ENCODE measurements around the gene MCTP1.
"Not testable (repeated sequence)": the region's sequence is repeated elsewhere in the genome, so short reads cannot be mapped to it uniquely, and the experiment has no call there.

Gene MCTP1

DNA sequence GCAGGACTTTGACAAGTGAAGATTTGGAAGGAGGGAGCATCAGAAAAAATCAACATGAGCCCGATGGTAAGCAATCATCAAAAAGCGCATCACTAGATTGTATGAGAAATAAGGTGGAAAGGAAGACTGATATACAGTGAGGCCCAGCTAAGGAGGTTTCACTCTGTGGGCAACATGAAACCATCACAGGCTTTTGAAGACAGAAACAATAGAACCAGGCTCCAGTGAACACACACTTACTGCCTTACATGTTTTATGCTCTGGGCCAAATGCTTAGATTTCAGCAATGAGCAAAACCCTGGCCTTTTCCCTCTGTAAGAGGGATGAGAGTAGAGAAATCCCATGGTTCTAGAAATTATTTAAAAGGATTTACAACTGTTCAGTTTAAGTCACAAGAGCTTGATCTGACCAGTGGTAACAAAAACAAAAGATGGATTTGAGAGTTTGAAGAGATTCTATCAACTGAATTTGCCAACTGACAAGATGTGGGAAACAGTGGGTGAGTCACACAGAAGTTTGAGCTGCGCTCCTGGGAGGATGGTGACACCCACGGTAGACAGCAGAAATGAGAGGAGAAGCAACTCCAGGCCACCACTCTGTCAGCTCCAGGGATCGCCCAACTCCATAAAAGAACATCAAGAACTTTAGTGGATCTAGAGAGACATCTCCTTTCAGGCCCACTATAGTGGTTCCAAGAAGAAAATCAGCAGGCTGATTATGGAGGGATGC, 261.8 kb downstream of the MCTP1 start:
- no peak for DNase-seq

DNA sequence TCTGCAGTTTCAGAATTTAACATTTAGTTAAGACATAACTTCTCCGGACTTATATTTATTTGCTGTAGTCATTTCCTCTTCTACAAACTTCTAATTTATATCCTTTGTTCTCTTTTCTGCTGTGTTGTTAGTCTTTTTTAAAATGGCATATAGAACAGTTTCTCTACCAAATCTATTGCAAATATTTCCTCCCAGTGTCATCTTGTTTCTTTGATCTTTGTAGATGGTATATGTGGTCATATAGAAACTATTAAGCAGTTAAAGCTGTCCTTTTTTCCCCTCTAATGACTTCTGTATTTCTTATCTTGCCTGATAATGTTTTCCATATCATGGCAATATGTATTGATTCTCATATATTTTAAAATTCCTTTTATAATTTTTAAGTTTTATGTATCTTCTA, 264.5 kb downstream of the MCTP1 start:
- DNase-seq = no peak

DNA sequence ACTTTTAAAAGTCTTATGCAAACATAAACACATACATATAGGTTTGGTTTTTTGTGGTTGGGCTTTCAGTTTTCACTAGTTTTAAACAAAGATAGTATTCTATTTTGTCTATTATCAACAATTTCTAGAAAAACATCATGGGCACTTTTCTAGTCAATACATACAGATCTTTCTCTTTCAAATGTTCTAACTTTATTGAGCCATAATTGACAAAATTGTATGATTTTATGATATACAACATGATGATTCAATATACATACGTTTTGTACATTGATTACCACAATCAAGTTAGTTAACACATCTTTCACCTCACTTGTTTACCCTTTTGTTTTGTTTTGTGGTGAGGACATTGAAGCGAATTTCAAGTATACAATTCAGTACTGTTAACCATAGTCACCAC, 265.9 kb downstream of the MCTP1 start:
- DNase-seq = no peak

DNA sequence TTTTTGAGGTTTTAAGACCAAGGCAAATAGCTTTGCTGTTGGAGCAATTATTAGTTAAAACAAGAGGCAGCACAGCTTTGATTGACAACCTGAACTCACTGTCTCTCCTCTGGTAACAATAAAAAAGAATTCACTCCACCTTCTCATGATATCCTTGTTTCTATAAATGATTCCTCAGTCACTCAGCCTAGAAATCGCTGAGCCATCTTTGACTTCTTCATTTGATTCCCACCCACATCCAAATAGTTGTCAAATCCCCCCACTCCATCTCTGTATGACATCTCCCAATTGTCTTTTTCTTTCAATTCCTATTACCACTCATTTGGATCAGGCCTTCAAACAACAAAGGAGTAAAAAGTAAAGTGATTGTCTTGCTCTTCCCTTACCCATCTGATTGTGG, 266.4 kb downstream of the MCTP1 start:
- DNase-seq = no peak

DNA sequence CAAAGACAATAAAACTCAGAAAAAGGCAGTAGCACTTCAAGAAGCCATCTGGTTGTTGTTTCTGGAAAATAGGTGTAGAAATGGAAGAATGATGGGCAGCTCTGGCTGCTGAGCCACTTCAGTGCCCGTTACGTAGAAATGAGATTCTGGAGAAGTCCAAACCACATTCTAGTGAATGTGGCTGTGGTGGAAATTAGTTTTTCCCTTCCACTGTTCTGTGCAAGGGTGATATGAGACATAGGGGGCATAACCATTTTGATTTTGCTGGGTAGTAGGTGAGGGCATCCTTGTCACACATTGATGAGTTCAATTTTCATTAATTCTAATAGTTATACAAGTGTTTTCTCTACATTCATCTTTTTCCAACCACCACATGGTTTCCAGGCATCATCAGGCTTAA, 275.1 kb downstream of the MCTP1 start:
- no peak for DNase-seq

DNA sequence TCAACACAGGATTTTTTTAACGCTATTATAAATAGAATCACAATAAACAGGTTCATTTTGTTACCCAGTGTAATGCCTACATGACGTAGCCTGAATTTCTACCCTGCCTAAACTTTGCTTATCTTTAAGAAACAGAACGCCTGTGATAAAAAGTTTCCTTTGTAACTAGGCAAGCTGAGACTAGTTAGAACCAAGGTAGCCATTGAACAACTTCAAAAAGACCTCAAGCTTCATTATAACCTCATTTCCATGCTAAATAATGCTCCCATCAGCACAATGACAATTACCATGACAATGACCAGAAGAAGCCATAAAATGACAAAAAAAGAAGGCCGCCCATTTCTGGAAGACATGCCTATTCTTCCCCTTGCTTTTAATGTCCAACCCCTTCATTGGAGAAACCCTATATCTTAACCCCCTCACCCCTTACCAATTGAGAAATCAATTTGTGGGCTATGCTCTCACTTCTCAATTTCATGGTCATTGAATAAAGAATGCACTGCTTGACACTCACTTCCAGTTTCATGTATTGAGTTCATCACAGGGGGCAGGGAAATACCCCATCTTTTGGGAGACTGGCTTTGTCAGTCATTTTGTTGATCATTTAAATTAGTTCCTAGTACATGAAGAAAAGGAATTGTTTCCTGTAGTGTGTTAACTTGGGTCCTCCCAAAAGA, 276.8 kb downstream of the MCTP1 start:
- DNase-seq = no peak

DNA sequence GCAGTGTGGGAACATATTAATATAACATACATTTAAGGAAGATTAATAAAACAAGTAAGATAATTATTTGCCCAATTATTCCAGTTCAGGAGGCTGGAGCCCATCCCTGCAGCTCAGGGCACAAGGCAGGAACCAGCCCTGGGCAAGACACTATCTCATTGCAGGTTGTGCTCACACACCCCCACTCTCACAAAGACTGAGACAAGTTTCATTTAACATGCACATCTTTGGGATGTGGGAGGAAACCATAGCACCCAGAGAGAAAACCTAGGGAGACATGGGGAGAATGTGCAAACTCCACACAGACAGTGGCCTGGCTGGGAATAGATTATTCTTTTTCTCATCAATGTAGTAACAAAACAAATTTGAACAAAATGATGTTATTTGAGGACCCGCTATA, 279.1 kb downstream of the MCTP1 start:
- DNase-seq = no peak

DNA sequence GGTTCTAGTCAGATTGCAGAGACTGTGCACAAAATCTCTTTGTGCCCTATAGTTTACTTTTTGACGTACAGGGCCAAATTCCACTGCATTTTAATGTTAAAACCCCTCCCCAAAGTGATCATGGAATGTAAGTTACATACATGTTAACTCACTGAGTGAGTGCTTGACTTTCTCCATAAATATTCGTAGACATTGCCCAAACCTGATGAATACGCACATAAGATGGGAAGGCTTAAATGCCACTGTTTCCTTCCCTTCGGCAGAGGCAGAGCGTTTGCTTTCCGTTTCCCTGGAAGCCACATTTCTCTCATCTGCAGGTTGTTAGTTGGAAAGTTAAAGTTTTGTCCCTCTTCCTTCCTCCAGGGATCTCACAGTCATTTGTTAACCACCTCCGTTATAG, 286.2 kb downstream of the MCTP1 start:
- no peak for DNase-seq

DNA sequence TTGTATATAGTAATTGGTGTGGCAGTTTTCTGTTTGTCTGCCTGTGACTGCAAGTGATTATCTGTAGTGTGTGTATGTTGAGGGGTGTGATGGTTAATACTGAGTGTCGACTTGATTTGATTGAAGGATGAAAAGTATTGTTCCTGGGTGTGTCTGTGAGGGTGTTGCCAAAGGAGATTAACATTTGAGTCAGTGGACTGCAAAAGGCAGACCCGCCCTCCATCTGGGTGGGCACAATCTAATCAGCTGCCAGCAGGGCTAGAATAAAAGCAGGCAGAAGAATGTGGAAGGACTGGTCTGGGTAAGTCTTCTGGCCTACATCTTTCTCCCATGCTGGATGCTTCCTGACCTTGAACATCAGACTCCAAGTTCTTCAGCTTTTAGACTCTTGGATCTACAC, 290.4 kb downstream of the MCTP1 start:
- not testable (repeated sequence) for DNase-seq

DNA sequence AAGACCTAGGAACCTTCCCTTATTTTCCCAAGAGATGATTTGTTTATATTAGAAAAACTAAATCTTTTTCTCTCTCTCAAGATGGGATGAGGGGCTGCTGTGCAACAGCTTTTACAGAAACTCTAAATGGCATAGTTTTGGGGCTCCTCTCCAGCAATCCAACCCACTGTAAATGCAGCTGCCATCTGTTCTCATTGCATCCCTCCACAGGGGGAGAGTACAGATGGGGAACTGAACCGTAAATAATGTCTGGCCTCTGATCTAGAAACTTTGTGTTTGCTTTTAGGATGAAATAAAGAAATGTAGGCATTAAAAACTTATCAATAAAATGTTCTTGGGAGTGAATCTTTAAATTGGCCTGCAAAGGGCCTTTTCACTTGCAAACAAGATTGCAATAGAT, 291.4 kb downstream of the MCTP1 start:
- no peak for DNase-seq

DNA sequence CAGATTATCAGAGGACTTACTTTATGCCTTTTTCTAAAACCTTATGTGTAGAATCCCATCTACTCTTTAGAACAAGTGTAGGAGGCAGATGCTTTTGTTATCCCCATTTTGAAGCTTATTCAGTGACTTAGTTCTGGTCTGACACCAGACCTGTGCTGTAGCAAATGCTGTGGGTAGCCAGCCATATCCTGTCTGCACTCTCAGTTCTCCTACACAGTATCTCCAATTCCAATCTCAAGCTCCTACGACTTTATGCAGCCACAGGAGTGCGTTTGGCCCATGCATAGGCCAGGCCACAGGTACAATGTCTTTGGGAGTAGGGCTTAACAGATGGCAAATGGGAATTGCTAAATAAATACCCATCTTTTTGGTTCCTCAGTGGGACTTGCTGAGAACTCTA, 292.6 kb downstream of the MCTP1 start:
- DNase-seq = no peak

DNA sequence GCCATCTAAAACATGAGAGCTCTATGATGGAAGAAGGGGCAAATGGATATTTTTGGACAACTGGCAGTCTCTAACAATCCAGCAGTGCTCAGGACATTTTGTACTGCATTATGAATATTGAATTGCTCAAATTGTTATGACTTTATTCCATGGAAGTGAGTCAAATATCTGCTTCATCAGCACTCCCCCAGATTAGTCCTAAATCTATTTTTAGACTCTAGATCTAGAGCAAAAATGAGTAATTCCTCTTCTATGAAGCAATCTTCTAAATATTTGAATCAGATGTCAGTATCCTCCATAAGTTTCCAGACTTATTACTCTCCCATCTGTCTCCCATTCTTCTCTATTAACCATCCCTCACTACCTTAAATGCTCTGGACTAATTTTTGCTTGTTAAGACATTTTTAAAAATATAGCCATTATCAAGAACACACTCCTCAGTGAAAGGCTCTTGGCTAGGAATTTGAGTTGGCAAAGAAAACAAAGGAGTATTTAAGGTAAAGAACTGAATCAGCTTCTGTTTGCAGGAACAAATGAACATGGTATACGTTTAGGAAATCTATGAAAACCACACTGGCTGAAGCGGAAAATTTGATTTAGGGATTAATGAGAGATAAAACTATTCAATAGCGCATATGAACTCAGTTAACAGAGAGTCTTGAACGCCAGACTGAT, 300.9 kb downstream of the MCTP1 start:
- no peak for DNase-seq

DNA sequence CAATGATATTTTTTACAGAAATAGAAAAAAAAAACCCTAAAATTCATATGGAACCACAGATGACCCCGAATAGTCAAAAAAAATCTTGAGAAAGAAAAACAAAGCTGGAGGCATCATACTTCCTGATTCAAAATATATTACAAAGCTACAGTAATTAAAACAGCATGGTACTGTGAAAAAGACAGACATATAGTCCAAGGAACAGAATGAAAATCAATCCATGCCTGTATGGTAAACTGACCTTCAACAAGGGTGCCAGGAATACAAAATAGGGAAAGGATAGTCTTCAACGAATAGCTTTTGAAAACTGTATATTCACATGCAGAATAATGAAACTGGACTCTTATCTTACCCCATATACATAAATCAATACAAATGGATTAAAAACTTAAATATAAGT, 307.5 kb downstream of the MCTP1 start:
- no peak for DNase-seq

DNA sequence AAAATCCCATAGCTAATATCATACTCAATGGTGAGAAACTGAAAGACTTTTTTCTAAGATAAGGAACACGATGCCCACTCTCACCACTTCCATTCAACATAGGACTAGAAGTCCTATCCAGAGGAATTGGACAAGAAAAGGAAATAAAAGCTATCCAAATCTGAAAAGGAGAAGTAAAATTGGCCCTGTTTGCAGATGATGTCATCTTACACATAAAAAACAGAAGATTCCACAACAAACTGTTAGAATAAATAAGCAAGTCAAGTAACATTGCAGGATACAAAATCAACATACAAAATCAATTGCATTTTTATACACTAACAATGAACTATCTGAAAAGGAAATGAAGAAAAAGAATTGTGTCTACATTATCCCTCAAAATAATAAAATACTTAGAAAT, 308.0 kb downstream of the MCTP1 start:
- no peak for DNase-seq

DNA sequence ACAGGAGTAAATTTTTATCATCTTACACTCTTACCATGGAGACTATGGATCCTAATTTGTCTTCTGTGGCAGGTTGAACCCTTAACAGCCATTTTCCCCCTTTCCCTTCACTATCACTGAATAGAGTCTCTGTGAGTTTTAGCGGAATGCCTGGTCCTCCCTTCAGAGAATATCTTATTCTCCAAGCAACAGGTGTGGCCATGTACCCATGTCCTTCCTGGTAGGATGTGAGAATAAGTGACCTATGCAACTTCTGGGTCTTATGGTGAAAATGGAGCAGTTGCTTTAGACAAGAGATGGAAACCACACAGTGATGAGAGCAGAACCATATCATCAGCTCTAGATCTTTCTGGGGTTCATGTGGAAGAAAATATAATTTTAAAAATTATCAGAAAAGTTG, 312.6 kb downstream of the MCTP1 start:
- DNase-seq = no peak

DNA sequence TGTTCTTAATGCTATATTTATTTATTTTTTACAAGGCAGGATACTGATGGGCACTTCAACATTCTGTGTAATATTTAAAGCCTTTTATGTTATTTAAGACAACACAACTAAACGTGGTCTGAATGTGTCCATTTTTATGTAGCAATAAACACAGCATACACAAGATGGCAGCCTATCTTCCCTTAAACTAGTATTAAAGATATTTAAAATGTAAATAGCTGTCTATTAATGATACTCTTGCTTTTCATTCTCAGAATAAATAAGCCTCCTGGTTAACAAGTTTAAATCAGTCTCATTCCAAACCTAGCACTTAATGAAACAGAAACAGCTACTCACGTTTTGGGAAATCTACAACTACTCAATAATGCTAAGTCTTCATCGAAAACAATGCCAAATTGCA, 315.7 kb downstream of the MCTP1 start:
- no peak for DNase-seq

DNA sequence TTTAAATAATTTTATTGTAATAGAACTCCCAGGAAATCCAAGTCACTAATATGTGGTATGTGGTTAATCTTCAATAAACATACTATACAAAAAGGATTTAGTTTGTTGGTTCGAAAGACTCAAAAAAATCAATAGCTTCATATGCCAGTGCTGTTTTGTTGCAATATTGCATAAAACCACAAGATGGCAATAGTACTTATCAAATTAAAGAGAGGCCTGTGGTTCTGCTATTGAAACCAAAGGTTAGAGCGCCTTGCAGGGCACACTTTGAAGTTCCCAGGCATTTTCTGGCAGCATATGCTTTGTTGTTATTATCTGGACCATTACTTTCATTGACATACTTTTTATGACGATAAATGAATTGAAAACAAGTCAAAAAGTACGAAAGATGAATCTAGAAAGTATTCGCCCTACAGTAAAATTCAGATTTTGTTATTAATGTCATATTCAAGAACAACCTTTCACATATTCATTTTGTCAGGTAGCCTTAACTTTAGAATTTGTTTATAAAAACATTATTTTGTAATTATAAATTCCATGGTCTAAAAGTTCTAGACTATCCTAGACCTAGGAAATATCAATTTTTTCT, 316.3 kb downstream of the MCTP1 start:
- DNase-seq = no peak

DNA sequence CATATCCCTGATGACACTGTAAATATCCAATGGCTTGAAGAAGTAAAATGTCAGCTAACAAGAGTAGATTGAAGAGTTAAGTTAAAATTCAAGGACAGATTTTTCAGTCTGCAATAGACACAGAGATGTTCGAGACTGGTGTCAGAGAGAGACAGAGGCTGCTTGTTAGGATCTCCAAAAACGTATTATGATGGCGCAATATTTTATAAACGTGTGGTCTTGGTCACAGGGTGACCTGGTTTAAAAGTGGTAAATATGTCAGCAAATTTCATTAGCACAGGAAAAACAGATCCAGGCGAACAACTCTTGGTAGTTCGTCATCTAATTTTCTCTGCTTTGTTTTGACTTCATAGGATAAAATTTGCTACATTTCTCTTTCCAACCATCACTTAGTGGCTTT, 317.4 kb downstream of the MCTP1 start:
- DNase-seq = no peak

DNA sequence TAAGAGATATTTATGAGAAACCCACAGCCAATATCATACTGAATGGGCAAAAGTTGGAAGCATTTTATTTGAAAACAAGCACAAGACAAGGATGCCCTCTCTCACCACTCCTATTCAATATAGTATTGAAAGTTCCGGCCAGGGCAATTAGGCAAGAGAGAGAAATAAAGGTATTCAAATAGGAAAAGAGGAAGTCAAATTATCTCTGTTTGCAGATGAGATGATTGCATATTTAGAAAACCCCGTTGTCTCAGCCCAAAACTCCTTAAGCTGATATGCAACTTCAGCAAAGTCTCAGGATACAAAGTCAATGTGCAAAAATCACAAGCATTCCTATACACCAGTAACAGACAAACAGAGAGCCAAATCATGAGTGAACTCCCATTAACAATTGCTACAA, 325.6 kb downstream of the MCTP1 start:
- not testable (repeated sequence) for DNase-seq

DNA sequence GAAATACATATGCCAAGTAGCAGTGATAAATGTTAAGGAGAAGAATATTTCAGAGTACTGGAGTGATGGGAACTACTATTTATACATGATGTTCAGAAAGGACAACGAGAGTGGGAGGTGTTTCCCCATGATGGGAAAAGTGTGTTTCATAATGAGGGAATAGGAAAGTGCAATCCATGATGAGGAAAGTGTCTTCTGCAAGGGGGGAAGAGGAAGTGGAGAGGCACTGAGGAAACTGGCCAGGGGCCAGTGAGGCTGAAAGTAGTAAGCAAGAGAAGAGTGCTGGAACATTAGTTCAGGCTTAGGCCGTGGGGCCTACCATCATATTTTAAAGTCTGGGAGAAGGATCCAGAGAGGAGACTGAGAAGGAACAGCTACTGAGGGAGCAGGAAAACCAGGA, 339.2 kb downstream of the MCTP1 start:
- DNase-seq = no peak

DNA sequence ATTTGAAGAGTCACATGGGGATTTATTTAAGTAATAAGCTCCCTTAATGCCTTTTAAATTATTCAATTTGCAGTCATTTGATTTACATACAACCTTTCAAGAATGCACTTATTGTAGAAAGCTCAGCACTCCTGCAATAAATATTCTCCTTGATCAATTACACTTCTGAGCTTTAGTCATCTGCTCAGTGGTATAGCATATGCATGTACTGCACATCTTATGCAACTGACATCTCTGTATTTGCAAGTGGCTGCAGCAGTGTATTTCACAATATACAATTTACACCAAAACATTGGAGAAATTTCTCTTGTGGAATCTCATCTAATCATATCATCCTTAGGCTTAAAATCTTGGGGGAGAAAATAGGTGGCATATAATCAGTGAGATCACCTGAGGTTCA, 340.7 kb downstream of the MCTP1 start:
- DNase-seq = no peak

DNA sequence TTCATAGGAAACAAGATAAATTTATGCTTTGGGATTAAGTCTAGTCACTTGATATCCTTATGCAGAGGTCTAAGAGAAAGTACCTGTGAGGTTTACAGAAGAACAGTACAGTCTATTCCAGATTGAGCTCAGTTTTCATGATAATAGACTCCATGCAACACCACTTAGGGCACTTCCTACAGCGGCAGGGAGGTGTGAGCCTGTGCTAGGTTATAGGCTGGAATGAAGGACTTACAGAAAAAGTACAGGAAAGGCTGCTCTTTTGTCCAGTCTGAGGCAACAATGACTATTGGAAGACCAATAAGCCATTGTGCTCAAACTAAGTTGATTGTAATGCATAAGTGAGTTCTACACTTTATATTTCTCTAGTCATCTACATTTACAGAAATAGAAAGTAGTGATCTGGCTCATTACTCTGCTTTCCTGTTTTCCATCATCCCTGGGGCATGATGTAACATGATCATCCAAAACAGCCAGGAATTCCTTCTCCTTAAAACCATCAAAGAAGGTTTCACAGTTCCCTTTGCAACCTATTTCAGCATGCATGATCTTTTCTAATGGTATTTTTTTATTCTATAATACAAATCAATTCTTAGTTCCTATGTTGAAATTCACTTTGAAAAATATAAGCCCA, 343.7 kb downstream of the MCTP1 start:
- DNase-seq = no peak

DNA sequence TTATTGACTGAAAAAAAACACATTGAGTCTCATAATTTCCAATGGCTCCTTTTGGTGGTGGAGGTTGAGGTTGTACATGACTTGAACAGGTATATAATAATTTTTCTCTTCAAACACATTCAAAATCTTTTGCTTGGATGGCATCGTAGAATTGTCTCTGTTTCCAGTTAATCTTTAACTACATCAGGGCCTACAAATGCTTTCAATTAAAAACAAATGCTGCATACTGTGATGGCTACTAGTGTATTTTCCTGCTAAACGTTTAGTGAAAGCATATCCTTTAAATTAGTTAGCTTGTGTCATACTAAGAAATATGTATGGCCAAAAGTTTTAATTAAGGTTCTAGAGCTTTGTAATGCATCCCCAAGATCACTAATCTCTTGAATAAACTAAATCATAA, 352.6 kb downstream of the MCTP1 start:
- DNase-seq = no peak

DNA sequence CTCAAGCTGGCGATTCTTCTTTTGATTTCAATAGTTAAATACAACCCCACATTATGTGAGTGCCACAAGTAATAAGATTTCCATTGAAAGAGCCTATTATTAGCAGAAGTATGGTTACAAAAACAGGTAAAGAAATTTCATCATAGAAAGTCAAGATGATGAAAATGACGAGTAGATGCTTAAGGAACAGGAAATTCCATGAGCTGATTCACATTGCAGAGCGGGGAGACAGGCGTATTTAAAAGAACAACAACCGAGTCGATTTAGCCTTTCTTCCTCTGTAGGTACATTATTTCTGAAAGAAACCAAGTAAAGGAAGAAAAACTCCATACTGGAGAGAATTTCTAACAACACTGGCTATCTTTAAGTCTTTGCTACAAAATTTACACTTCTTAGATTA, 356.0 kb downstream of the MCTP1 start:
- no peak for DNase-seq
